Measurements from ENCODE around the gene CABP1.
A peak's percentile ranks its signal among the peaks of the same experiment; 100 is the strongest.

CABP1 gene

DNA sequence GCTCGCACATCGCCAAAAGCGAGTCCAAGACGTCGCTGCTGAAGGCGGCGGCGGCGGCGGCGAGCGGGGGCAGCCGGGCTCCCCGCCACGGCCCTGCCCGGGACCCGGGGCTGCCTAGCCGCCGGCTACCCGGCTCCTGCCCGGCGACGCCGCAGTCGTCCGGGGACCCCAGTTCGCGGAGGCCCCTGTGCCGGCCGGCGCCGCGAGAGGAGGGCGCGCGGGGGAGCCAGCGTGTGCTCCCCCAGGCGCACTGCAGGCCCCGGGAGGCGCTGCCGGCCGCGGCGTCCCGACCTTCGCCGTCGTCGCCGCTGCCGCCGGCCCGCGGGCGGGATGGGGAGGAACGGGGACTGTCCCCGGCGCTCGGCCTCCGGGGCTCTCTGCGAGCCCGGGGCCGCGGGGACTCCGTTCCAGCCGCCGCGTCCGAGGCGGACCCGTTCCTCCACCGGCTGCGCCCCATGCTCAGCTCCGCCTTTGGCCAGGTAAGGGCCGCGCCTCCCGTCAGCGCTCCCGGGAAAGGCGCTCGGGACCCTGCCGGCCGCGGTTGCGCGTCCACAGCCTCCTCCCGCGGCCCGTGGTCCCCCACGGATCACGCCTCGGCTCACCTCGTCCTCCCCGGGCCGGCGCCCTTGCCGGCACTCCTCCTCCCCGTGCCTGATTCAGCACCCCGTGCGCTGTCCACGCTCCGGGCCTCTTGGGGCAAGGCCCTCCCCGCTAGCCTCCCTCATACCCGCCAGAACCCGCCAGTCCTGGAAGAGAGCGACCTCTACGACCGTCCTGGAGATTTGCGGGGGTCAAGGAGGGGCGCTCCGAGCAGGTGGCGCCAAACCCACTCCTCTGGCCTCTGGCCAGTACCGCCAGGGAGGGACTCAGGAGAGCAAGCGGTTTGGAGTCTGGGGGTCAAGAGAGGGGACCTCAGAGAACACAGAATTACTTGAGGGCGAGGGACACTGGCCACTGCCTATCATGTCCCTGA, 721 bp downstream of the CABP1 start:
- DNase-seq: peak; percentile 34 to 48

DNA sequence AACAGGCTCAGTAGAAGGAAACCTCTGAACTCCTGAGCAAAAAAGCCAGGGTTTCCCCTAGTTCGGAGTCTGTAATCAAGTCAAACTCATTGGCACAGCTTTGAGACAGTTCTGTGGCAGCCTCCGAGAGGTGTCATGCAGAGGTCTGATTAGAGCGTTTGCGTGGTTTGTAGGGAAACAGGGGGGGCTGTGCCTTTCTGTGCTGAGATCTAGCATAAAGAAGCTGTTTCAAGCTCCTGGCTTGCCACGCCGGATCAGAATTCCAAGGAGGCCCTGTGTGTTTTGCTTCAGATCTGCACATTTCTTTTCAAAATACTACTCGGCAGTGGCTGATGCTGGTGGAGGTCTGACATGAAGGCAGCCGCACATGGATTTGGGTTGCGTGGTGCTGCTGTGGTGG, 1.7 kb downstream of the CABP1 start:
- DNase-seq: no peak

DNA sequence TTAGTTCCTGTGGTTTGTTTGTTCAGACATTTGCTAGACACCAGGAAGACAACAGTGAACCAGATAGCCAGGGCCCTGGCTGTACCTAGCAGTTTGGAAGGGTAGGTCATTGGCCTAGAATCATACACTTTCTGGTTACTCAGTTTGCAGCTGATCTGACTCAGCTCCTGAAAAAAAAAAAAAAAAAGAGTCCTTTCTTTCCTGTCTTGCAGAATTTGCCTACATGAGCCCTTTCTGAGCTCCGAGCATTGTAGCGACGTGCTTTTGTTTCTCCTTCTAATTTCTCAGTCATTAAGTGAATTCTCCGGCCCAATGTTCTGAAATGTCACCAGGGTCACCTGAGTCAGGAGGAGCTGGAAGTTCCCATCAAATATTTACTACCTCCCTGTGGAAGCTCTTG, 2.4 kb downstream of the CABP1 start:
- no peak for DNase-seq

DNA sequence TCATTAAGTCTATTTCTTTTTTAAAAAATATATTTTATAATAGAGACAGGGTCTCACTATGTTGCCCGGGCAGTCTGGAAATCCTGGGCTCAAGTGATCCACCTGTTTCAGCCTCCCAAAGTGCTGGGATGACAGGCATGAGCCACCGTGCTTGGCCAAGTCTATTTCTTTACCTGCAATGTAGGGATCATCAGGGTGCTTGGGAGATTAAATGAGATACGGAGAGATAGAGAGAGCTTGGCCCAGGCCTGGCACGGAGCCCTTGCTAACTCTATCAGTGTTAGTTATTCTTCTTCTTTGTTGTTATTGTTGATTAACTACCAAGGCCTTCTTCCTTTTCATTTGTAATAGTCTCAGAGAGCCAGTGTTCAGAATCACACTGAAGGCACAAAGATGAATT, 3.1 kb downstream of the CABP1 start:
- no peak for DNase-seq

DNA sequence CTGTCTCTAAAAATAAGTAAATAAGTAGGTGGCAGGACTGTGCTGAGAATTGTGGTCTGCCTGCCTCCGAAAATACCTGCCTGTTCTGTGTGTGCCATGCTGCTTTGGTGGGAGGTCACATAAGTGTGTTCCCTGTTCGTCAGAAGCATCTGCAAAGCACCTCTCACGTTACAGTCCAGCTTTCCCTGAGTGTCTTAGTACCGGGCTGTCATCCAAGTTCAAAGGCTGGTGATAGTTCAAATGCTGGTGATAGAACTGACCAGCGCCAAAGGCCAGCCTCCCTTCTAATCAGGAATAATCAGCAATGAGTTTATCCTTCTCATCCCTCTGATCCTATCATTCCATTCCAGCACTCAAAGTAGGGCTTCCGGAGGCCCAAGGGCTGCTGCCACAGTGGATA, 5.6 kb downstream of the CABP1 start:
- DNase-seq: no peak

DNA sequence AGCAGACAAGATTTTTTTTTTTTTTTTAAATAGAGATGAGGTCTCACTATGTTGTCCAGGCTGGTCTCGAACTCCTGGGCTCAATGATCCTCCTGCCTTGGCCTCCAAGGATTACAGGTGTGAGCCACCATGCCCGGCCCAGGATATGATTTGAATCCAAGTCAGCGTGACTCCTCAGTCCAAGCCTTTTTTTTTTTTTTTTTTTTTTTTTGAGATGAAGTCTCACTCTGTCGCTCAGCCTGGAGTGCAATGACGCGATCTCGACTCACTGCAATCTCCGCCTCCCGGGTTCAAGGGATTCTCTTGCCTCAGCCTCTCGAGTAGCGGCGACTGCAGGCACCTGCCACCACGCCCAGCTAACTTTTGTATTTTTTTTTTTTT, 6.9 kb downstream of the CABP1 start:
- no peak for DNase-seq

DNA sequence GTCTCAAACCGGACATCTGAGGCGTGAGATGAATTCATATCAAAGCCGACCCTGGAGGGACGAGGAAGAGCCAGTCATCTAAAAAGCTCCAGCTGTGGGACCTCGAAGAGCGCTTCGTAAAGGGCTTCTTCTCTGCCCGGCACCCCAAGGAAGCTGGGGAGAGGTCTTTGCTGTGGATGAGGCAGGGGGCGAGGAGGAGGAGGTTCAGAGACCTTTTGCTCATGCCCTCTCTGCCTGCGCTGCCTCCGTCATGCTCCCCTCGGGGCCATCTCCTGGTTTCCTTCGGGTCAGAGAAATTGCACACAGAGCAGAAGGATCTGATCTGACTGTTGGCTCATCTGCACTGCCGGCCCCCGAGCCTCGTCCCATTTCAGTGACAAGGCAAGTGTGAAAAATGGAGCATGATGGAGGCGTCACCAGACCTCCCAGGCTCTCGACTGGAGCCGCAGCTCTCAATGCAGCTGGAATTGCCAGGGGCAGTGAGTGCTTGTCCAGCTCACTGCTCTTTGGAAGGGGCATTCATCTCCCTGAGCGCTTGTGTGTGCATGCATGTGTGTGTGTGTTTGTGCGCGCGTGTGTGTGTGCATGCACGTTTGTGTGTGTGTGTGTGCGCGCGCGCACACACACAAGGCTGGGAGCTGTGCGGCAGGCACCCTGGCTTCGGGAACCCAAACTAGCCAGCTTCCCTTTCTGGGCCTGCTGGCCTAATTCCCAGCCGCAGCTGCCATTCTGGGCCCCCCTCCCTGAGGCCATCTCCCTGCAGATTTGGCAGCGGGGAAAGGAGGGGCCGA, 9.2 kb downstream of the CABP1 start:
- DNase-seq: no peak

DNA sequence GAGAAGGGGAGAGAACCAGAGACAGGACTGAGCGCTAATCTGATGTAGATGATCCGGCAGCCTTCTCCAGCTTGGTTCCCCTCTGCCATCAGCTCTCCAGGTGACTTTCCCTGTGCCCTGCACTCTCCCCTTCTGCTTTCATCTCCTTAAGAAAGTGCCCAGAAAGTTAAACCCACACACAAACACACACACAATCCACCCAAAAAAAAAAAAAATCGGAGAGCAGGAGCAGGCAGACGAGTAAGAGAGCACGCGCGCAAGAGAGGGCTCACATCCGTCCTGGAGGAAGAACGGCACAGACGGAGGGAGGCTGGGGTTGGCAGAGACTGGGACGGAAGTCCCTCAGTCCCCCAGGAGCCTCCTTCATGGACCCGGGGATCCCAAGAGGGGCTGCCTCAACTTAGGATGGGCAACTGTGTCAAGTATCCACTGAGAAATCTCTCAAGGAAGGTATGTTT, 9.8 kb downstream of the CABP1 start:
- no peak for DNase-seq

DNA sequence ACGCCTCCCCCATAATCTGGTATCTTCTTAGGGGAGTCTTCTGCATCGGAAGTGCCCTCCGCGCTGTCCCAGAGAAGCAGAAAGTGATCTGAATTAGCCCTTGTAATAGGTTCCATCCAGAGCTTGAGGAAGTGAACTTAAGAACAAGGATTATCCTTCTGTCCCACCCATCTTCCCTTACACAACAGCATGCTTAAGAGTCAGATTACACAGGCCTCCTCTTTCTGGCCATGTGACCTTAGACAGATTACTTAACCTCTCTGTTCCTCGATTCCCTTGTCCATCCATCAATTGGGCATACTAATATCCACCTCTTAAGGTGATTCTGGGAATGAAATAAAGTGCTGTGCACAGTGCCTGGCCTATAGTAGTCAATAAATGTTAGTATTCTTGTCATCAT, 11.4 kb downstream of the CABP1 start:
- no peak for DNase-seq

DNA sequence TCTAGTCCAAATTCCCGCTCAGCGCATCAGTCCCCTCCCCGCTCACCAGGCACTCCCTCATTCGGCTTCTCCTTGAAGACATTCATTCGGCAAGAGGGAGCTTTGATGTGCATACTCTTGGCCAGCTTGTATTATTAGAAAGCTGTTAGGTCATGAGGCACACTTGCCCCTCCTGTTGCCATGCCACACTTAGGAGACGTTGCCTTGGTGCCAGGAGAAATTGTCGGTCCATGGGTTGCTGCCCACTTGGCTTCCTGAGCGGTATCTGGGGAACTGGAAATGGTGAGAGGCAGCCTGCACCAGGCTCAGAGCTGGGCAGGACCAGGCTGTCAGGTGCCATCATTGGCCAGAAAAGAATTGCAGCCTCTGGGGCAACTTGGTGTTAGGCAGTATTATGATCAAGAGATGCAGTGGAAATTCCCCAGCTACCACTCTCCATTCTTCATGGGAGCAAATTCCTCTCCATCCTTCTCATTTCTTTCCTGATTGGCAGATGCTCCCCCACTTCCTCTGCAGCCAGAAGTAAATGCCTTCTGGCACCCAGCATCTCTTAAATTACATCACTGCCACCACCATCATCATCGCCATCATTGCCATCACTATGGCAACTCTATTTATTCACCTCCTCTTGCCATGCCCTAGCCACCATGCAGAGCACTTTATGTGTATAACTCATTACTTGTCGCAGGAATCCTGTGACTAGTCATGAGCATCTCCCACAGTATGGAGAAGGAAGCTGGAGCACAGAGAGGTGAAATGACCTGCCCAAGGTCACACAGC, 12.4 kb downstream of the CABP1 start:
- DNase-seq: no peak

DNA sequence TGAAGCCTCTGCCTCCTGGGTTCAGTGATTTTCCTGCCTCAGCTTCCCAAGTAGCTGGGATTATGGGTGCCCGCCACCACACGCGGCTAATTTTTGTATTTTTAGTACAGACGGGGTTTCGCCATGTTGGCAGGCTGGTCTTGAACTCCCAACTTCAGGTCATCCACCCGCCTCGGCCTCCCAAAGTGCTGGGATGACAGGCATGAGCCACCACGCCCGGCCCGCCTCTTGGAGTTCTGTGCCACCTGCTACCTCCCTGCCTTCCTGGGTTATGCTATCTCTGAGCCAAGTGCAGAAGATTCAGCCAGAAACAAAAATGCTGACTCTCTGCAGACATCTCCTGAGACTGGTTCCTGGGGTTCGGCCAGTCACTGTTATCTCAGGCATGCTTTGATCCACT, 13.2 kb downstream of the CABP1 start:
- DNase-seq: no peak

DNA sequence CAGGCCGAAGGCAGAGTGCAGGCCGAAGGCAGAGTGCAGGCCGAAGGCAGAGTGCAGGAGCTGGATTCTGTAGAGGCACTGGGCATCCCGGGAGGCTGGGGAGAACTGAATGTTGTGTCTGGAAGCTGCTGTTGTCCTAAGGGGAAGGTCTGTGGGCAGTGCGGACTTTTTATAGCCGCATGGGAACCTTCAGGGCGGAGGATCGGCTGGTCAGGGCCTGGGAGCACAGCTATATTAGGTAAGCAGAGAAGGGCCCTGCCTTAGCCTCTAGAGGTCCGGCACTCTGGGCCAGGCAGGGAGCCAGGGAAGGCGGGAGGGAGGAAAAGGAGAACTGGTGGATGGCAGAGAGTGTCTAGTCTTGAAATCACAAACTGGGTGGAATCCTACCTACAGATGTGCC, 14.2 kb downstream of the CABP1 start:
- DNase-seq: no peak

DNA sequence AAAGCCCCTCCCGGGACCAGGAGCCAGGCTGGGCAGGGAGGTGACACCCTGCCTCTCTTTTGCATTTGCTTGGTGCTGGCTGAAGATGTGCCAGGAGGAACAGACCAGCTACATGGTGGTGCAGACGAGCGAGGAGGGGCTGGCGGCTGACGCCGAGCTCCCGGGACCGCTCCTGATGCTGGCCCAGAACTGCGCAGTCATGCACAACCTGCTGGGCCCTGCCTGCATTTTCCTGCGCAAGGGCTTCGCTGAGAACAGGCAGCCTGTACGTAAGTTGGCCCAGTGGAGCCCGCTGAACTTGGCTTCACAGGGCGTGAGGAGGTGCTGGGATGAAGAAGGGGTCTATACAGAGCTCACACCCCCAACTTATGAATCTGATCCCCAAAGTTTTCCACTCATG, 15.6 kb downstream of the CABP1 start:
- no peak for DNase-seq

DNA sequence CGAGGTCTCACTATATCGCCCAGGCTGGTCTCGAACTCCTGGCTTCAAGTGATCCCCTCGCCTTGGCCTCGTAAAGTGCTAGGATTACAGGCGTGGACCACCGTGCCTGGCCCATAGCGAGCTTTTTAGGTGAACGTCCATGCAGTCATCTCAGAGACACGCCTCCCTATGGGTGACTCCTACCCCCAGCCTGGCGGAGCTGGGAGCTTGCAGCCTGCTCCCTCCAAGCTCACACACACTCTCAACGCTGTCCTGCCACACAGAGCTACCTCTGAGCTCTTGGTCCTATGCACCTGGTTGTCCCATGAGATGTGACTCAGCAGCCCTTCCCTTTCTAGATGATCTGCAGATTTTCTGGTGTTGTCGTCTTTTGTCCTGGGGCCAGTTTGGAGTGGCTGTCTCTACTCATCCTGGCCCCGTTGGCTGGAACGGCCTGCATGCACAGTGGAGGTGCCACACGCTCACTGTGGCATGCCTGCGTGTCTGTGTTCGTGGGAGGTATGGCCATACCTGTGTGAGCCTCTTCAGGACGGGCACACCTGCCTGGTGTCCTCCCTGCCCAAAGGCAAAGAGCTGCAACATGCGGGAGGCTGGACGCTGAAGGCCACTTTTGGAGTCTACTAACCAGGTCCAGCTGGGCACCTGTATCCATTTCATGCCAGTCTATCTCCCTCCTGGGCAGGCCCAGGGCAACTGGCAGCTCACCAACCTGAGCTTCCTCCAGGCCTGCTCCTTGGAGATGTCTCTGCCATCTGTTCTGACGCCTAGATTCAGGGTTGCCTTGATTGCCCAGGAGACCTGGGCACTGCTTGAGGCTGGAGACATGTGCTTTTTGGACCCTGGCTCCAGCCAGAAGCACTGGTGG, 18.1 kb downstream of the CABP1 start:
- no peak for DNase-seq

DNA sequence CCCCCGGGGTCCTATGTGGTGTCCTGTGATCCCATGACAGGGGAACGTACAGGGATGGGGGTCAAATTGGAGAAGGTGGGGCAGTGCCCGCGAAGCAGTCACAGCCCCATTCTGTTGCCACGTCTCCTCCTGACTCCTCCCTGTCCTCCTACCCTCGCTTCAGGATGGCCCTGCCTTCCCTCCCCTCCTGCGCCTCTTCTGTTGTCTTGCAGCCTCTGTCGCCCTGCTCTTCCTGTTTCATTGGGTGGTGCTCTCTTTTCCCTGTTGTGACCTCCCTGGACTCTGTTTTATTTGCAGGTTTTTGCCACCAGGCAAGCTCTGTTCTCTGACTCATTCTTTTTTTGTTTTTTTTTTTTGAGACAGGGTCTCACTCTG, 18.7 kb downstream of the CABP1 start:
- no peak for DNase-seq

DNA sequence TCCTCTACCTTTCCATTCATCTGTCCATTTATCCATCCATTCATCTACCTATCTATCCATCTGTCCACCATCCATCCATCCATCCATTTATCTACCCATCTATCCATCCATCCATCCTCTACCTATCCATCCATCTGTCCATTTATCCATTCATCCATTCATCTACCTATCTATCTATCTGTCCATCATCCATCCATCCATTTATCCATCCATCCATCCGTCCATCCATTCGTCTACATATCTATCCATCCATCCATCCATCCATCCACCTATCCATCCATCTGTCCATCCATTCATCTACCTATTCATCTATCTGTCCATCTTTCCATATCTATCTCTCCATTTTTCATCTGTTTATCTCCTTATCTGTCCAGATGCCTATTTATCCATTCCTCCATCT, 21.0 kb downstream of the CABP1 start:
- no peak for DNase-seq

DNA sequence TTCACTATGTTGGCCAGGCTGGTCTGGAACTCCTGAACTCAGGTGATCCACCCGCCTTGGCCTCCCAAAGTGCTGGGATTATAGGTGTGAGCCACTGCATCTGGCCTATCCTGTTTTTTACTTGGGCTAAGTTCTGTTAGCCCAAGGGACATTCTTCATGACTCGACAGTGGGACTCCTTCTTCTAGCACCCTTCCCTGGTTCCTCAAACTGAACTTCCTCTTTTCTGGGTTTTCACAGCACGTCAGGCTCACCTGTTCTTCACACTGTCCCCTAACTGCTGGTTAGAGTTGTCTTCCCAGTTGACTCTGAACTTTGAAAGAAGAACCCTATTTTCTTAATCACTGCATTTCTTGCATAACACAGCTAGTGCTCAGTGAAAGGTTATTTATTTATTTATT, 22.5 kb downstream of the CABP1 start:
- peak in 1 of 2 donors; percentile 50 for DNase-seq

DNA sequence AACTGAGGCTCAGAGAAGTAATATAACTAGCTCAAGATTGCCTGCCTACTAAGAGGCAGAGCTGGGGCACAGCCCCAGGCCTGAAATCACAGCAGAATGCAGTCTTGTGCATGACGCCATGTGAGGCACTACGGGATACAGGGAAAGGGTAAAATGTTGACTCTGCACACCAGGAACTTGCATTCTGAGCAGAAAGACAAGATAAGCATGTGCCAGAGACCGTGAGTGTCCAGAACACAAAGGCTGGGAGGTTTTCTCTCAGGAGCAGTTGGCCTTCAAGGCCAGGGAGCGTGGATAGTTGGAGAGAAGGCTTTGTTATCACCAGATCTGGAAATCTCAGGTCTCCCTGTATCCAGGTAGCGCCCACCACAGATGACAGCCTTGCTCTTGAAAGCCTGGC, 23.3 kb downstream of the CABP1 start:
- no peak for DNase-seq

DNA sequence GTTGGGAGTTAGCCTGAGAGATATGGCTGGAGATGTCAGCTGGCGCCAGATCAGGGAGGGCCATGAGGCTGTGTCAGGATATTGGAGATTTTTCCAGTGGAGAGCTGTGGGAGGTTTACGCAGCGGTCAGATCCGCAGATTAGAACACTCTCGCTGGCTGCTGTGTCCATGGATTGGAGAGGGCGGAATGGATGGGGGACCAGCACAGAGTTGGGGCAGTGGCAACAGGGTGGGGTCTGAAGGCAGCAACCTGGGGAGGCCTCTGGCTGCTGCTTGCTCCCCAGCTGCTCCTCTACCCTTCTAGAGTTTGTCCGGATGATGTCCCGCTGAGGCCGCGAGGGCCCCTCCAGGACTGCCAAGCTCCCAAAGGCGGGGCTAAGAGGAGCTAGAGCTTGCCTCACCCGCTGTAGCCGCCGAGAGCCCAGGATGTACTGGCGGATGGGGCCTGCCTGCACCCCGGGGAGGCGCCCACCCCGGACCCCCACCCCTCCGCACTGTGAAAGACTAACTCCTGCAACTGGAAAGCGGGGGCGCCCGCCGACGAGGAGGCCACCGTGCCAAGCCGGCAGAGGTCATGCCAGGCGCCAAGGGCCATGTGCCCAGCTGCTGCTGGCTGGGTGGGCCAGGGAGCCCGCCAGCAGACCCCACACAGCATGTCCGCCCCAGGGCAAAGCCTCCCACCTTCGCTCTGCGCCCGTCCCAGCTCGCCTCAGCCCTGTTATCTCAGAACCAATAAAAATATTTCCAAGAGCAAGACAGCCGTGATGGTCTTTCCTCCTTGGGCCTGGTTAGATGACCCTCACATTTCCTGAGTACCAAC, 26.4 kb downstream of the CABP1 start:
- no peak for DNase-seq

DNA sequence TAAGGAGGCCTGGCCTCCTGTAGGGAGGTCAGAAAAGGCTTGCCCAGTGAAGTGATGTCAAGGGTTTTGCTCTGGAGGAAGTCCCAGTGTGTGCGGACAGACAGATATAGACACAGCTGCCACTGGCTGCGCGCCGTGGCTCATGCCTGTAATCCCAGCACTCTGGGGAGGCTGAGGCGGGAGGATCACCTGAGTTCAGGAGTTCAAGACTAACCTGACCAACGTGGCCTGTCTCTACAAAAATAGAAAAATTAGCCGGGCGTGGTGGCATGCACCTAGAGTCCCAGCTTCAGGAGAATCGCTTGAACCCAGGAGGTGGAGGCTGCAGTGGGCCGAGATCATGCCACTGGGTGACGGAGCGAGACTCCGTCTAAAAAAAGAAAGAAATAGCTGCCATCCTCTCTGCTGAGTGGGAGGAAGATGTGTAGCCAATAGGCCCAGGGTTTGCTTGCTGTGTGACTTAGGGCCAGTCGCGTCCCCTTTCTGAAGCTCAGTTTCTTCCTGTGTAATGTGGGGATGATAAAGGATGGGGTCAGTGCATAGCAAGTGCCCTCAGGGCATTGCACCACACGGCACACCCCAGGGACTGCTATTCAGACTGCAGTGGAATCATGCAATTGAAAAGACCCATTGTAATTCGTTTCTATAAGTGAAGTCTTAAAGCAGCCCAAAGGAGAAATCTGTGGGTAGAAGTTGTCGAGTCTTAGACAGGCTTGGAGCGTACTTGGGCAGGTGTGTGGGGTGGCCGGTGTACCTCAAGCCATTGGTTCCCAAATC, 27.9 kb downstream of the CABP1 start:
- no peak for DNase-seq

Data from CD4-positive, alpha-beta T cell treated with Interleukin-4 for 1 hour (primary cell).